A673 (cell line): ENCODE results near the gene PKM. TPM values are rescaled to one million over a fixed set of nuclear protein-coding genes. Genes with fewer than 3 reads are reported as not detected.

Source experiments
- BruUV-seq: library from RNA; stranded (reverse); fragments of 400-500 nt; replicated peaks from 2 replicates; lab custom pipeline; 2021; lab: Mats Ljungman, UMichigan
- CTCF ChIA-PET: fragments of 300-600 bp; sonication (Branson Sonifier 250); formaldehyde crosslinking; loops from one replicate; lab custom pipeline; 2022; ENCODE audit warnings: antibody characterized with exemption; lab: Charles Lee
- POLR2A ChIA-PET: fragments of 300-600 bp; sonication (Branson Sonifier 250); formaldehyde crosslinking; loops from one replicate; lab custom pipeline; 2022; ENCODE audit warnings: antibody characterized with exemption; ENCODE audit not compliant: low non-redundant PET; lab: Charles Lee
- DNase-seq: peaks from one replicate; pipeline ENCODE4 v3.0.0-alpha.2; 2015; ENCODE audit warnings: low spot score
- H3K27ac ChIP-seq: fragments of 200-600 bp; sonication (generic); 2 replicates; pipeline ENCODE4 v1.5.1; 2016; ENCODE audit warnings: mixed run types, low read depth, mild to moderate bottlenecking, mixed read lengths, antibody characterized with exemption, low read length; ENCODE audit not compliant: poor library complexity, severe bottlenecking
- H3K27me3 ChIP-seq: fragments of 200-600 bp; sonication (generic); replicated peaks from 2 replicates; pipeline ENCODE4 v1.6.1; 2017; ENCODE audit warnings: mixed run types, low read depth, mild to moderate bottlenecking, mixed read lengths, antibody characterized with exemption, low read length; ENCODE audit not compliant: insufficient read depth, poor library complexity
- H3K36me3 ChIP-seq: fragments of 200-600 bp; sonication (generic); 2 replicates; pipeline ENCODE4 v1.6.1; 2016; ENCODE audit warnings: mixed run types, mild to moderate bottlenecking, mixed read lengths, antibody characterized with exemption, low read length; ENCODE audit not compliant: insufficient read depth, poor library complexity, severe bottlenecking
- H3K4me1 ChIP-seq: fragments of 200-600 bp; sonication (generic); 2 replicates; pipeline ENCODE4 v1.6.1; 2017; ENCODE audit warnings: mixed run types, mild to moderate bottlenecking, mixed read lengths, antibody characterized with exemption, low read length; ENCODE audit not compliant: insufficient read depth, poor library complexity, severe bottlenecking
- H3K4me3 ChIP-seq: fragments of 200-600 bp; sonication (generic); 2 replicates; pipeline ENCODE4 v1.5.1; 2016; ENCODE audit warnings: low read depth, mixed run types, mild to moderate bottlenecking, mixed read lengths, low read length; ENCODE audit not compliant: poor library complexity, severe bottlenecking
- H3K9me3 ChIP-seq: fragments of 200-600 bp; sonication (generic); 2 replicates; pipeline ENCODE4 v1.6.1; 2016; ENCODE audit warnings: mixed run types, low read depth, mild to moderate bottlenecking, mixed read lengths, antibody characterized with exemption, low read length; ENCODE audit not compliant: poor library complexity, severe bottlenecking
- EZH2 ChIP-seq: fragments of 200-600 bp; sonication (generic); IDR thresholded peaks from 2 replicates; pipeline ENCODE4 v1.6.1; 2017; ENCODE audit warnings: borderline replicate concordance, low read depth, mild to moderate bottlenecking, mixed read lengths, antibody characterized with exemption, low read length; ENCODE audit not compliant: poor library complexity, severe bottlenecking
- intact Hi-C: fragments of 100-400 bp; cut with micrococcal nuclease; formaldehyde crosslinking; loops from one replicate; pipeline ENCODE4 v1.10.0; 2022; ENCODE audit not compliant: unreplicated experiment
- total RNA-seq: library from RNA; stranded (reverse); gene quantifications from 2 replicates; pipeline ENCODE4 v1.2.3, GENCODE V29; 2021
- TF ChIP-seq, protein P1 (sequence below): fragments of 300-800, 200-600 bp; sonication (generic); conservative IDR thresholded peaks from 2 replicates; pipeline ENCODE4 v1.5.1; 2017; ENCODE audit warnings: low read depth, mild to moderate bottlenecking, antibody characterized with exemption, low read length, moderate library complexity, mixed read lengths

The PKM gene
- total RNA-seq, 1 experiment from 2014 or later: 1,955 TPM

DNA sequence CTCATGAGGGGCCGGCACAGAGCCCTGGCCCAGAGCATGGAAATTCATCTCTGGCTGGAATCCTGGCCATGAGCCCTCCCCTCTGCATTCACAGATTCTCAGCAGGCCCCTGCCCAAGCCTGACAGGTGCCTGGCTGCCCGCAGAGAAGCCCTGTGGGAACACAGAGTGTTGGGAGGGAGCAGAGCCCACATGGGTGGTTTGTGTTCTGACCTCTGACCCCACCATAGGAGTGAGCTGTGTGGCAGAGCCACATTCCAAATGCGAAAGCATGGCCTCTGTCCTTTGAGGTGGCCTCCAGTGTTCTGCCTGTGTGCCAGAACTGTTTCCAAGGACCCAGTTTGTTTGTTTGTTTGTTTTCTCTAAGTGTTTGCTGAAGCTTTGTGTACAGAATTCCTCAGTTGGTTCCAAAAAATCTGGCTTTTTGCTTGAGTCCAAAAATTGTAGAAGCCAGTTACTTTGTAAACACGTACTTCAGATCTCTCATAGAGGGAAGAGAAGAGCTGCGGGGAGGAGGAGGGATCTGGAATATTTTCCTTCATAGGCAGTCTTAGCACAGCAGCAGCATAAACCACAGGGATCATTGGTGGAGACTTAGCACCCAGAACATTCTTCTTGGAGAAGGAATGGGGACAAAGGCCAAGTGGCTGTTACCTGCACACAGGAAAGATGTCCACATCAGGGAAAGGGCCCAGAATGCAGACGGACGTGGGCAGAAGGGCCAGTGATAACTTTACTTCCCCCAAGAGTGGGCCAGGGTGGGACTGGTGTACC lies 69.4 kb downstream of the PKM start:
- POLR2A ChIA-PET: no interaction called here
- intact Hi-C loops: no loop called here
- DNase-seq: no peak
- Histone ChIP-seq H3K27me3 (no peaks in the 10 kb centered on the region), H3K27ac (no peak overlapping the region), H3K36me3 (no peaks in the 10 kb centered on the region), H3K9me3 (no peaks in the 10 kb centered on the region), H3K4me3 (no peak overlapping the region), H3K4me1 (no peaks in the 10 kb centered on the region)
- TF ChIP-seq EZH2: no peak
- TF ChIP-seq, protein P1, sequence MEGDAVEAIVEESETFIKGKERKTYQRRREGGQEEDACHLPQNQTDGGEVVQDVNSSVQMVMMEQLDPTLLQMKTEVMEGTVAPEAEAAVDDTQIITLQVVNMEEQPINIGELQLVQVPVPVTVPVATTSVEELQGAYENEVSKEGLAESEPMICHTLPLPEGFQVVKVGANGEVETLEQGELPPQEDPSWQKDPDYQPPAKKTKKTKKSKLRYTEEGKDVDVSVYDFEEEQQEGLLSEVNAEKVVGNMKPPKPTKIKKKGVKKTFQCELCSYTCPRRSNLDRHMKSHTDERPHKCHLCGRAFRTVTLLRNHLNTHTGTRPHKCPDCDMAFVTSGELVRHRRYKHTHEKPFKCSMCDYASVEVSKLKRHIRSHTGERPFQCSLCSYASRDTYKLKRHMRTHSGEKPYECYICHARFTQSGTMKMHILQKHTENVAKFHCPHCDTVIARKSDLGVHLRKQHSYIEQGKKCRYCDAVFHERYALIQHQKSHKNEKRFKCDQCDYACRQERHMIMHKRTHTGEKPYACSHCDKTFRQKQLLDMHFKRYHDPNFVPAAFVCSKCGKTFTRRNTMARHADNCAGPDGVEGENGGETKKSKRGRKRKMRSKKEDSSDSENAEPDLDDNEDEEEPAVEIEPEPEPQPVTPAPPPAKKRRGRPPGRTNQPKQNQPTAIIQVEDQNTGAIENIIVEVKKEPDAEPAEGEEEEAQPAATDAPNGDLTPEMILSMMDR: no peak
- BruUV-seq: no TSS peak
- CTCF ChIA-PET: no interaction called here

DNA sequence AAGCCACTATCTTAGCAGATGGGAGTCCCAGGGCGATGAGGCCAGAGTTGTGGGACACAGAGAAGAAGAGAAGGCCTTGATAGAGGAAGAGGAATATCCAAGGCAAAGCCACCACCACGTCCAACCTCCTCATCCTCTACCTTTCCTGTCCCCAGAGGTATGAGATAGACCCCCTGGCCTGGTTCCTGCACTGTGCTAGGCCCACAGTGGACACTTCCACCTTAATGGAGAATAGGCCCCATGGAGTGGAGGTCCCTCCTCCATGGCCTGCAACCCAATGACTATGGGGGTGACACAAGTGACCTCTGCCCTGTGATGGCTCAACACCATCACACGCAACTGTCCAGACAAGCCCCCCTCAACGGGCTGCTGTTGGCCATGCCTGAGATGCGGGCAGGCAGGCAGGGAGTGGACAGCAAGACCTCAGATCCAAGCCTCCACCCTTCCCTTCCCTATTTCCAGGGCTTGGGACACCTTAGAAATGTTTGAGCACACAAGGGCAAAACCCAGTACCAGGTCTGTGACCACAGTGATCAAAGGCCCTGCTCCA lies 70.2 kb downstream of the PKM start:
- intact Hi-C loops: no loop called here
- Histone ChIP-seq H3K27ac (no peak overlapping the region), H3K36me3 (no peaks in the 10 kb centered on the region), H3K4me3 (no peak overlapping the region), H3K9me3 (no peaks in the 10 kb centered on the region), H3K4me1 (peaks cover 1% of the 10 kb centered on the region), H3K27me3 (no peaks in the 10 kb centered on the region)
- BruUV-seq: no TSS peak
- POLR2A ChIA-PET: no interaction called here
- DNase-seq: no peak
- TF ChIP-seq, protein P1: no peak
- TF ChIP-seq EZH2: no peak
- CTCF ChIA-PET: no interaction called here

DNA sequence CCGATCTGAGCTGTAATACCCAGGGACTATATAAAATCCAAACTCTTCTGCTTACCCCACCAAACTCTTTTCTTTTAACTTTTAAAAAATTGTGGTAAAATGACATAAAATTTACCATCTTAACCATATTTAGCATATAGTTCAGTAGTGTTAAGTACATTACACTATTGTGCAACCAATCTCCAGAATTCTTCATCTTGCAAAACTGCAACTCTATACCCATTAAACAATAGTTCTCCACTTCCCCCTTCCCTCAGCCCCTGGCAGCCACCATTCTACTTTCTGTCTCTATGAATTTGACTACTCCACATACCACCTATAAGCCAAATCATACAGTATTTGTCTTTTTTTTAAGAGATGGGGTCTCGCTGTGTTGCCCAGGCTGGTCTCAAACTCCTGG lies 74.1 kb downstream of the PKM start:
- DNase-seq: no peak
- Histone ChIP-seq H3K9me3 (no peaks in the 10 kb centered on the region), H3K36me3 (no peaks in the 10 kb centered on the region), H3K27ac (no peak overlapping the region), H3K4me1 (peaks cover 5% of the 10 kb centered on the region), H3K4me3 (no peak overlapping the region), H3K27me3 (no peaks in the 10 kb centered on the region)
- intact Hi-C loops: loop anchor here (1.0 to 5.0 kb wide), 4 partner anchors 355 to 708 kb away; no protein-coding TSS in a partner anchor
- BruUV-seq: no TSS peak
- CTCF ChIA-PET: interaction anchor here (1.5 to 1.9 kb wide), 2 partner anchors 354 to 413 kb away, joined by 5 to 42 read pairs; no protein-coding TSS in a partner anchor
- POLR2A ChIA-PET: no interaction called here
- TF ChIP-seq EZH2: no peak
- TF ChIP-seq, protein P1: no peak
